GM19238 (cell line): ENCODE data around the gene SCG2.

Source experiments
- DNase-seq: peaks from one replicate; pipeline ENCODE4 v3.0.0; 2011; ENCODE audit warnings: low spot score; ENCODE audit not compliant: insufficient read length

Gene SCG2

DNA sequence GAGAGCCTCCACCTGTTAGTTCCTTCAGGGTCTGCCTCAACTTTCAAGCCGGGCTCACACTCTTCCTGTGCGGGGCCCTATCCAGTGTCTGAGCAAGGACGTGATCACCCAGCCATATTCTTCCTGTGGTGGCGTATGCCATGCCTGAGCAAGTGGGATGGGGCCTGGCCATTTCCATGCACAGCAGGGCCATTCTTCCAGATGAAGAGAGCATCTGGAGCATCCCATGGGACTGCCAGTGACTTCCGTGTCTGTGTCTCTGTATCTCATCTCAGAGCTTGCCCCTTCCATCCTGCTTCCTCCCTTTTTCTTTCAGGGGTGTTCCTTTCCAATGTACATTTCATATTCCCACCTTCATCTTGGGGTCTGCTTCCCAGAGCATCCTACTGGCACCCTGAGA, 20.2 kb downstream of the SCG2 start:
- DNase-seq, result no peak

DNA sequence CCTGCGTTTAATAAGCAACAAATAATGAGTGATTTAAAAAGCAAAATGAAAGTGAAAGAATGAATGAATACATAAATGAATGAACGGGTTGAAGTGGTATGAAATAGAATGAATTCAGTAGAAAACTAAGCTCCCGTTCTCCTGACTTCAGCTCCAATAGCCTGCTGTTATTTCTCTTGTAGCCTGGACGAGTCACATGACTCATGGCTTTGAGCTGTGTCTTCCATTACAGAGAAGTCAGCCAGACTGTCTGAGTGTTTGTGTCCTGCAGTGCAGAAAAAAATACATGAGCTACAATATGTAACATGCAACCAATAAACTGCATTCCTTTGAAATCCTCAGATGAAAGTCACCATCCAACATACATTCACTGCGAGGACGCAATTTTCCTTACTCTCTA, 21.2 kb downstream of the SCG2 start:
- no peak for DNase-seq

DNA sequence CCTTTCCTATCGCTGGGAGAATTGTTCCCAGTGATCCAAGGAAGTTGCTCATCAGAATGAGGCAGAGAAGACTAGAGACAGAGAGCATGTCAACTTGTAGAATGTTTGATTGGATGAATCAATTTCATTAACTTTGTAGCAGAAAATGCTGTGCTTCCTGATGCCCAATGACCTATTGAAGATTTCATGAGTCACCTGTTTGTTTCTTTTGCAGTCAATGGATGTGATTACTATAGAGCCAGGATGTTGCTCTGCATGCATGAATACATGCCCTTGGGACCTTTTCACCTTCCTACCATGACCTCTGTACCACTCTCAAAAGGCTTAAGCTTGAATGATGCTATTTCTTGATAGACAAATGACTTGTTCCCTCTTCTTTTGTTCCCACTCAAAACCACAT, 23.3 kb downstream of the SCG2 start:
- DNase-seq, result no peak

DNA sequence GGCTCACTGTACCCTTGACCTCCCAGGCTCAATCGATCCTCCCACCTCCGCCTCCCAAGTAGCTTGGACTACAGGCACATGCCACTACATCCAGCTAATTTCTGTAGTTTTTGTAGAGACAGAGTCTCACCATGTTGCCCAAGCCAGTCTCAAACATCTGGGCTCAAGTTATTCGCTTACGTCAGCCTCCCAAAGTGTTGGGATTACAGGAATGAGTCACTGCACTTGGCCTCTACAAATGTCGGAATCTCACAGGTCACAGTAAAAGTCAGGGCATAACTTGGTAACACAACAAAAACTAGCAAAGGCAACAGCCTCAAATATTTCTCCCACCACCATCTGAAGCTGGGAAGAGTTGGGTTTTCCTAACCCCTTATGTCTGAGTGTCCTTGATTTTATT, 25.3 kb downstream of the SCG2 start:
- no peak for DNase-seq

DNA sequence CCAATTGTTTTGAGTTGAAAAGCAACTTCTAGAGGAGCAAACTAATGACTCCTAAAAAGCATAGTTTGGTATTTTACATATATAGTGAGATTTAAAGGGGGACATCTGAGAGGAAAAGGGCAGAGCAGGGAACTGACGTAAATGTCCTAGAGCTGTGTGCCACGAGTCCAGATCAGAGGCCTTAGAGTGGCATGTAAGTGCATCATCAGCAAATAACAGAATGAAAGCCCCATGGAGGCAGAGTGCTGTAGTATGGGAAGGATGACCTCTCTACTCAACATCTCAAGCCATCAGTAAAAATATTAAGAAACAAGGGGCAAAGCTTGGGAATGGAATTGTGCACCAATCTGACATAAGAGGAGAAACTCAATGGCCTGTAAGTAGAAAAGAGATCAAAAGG, 31.4 kb downstream of the SCG2 start:
- DNase-seq, result no peak

DNA sequence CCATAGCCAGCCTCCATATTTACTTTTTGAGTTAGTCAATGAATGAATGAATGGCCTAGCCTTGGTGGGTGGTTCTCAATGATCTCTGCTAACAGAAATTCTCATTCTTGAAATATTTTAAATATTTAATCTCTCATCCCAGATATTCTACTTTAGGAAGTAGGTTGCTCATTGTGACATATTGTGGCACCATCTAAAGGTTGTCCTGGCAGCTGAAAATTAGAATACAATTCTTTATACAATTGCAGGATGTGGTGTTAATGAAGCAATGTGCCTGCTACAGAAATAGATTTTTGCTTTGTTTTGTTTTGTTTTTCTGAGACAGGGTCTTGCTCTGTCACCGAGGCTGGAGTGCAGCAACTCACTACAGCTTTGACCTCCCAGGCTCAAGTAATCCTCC, 35.8 kb downstream of the SCG2 start:
- no peak for DNase-seq

DNA sequence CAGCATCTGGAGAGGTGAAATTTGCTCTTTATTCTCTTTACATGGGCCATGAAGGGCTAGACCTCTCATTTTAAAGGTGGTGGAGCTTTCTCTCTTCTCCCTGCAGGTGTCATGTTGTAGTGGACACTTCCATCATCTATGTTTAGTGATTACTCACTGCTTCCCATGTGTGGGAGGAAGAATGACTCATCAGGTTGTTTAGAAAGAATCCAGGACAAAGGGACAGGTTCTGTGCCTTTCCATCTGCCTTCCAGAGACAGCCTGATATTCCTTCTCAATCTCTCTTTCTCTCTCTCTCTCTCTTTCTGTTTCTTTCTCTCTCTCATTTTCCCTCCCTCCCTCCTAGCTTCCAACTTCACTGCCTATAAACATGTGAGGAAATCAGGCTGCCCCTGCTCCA, 38.7 kb downstream of the SCG2 start:
- DNase-seq, result no peak

DNA sequence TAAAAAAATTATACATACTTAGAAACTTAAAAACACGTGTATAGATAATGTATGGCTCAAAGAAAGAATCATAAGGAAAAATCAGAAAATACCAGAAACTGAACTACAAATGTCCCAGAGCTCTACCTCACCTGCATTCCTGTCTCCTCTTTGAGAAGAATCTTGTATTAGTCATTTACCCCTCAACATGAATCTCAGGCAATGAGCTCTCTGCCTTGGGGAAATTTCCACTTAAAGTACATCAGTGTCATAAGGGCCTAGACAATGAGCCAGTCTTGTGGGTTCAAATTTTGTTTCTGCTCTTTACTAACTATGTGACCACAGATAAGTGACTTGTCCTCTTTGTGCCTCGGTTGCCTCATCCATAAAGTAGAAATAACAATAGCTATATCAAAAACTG, 40.1 kb downstream of the SCG2 start:
- DNase-seq, result no peak

DNA sequence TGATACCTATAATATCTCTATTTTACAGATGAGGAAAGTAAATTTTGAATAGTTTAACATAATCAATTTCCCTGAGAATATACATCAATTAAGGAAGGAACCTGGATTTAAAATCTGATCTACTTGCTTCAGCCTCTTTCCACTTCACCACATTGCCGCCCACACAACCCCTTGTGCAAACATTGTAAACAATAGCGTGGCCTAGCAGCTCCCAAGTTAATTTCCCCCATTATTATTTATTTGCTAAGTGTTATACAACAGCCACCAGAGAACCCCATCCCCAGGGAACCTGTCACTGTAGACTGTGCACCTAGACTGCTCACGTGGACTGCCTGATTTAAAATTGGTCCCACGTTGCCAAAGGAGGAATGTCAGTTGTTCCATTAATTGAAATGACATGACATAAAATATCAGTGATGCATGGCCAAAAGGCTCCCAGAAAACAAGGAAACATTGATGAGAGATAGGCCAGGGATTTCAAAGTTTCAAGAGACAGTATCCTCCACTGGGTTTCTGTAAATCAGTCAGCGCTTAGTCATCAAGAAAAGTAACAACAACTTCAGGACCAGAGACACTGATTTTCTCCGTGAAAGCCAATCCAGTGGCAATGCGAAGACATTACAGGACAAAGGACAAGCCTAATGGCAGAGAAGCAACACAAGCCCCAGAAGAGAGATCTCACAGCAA, 41.3 kb downstream of the SCG2 start:
- no peak for DNase-seq

DNA sequence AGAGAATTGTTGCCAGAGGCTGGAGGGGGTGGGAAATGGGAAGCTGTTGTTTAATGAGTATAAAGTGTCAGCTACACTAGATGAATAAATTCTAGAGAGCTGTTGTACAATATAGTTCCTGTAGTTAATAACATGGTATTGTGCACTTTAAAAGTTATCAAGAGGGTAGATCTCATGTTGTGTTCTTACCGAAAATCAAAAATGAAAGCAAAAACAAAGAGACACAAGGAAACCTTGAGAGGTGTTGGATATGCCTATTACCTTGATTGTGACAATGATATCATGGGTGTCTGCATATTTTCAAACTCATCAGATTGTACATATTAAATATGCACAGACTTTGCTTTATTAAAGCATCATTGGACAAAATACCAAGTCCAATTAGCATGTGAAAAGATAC, 43.2 kb downstream of the SCG2 start:
- DNase-seq, result no peak

DNA sequence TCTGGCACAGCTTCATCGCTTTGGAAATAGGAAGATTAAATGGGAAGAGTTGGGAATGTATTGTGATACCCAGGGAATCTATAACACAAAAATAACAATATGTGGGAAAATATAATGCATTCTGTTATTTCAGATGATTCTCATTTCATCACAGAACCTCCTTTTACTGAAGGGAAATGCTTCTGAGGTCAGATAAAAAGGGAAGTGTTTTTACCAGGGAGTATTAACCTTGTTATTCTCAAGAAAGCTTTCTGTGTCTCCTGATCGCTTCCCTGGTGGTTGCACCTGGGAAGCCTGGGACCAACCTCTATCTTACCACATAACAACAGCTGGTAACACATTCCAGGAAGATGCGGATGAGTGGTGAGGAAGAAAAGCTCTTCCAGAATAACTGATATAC, 47.2 kb downstream of the SCG2 start:
- no peak for DNase-seq

DNA sequence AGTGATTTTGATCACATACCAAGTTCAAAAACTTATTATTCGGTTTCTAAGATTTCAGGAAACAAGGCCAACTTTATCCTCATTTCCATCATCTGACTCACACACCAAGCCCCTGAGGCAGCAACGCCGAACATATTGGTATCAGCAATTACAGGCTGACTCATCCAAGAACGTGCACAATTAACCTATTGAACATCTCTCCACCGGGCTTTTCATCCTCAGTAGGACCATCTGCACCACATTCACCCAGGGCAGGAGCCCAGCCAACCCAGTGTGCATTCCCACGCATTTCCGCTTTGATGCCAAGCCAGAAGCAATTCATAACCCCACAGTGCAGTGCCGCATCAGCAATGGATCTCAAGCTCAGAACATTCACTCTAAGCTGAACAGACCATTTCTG, 52.9 kb downstream of the SCG2 start:
- DNase-seq, result no peak

DNA sequence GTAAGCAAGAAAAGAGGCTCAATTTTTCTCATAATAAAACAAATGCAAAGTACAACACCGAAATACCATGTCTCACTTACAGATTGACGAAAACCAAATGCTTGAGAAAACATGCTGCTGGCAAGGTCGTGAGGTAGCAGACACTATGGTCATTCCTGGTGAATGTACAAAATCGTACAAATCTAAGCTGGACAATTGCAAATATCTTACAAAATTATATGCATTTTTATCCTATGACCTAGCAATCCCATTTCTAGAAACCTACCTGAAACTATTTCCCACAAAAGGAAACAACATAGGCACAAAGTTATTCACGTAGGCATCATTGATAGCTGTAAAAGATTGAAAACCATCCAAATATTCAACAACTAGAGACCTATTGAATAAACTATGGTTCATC, 54.0 kb downstream of the SCG2 start:
- DNase-seq, result no peak
